SK-N-SH (cell line): ENCODE measurements around the gene TCF3. TPM values are rescaled to one million over a fixed set of nuclear protein-coding genes. Genes with fewer than 3 reads are reported as not detected.

Experiments used
- CTCF ChIA-PET: fragments of 300-600, 350-600 bp; formaldehyde crosslinking; extraction: SDS; loops from one replicate; lab custom pipeline; 2021; lab: Yijun Ruan, JAX
- POLR2A ChIA-PET: fragments of 350-600 bp; sonication (Branson Sonifier 250); formaldehyde crosslinking; extraction: SDS; loops from one replicate; lab custom pipeline; 2020; ENCODE audit warnings: antibody characterized with exemption, inconsistent platforms; lab: Yijun Ruan, JAX
- DNase-seq: peaks from one replicate; pipeline ENCODE4 v3.0.0; 2012
- H2AFZ ChIP-seq: fragments of 200-600 bp; sonication (generic); 2 replicates; pipeline ENCODE4 v1.8.1; 2016; ENCODE audit warnings: antibody characterized with exemption, mild to moderate bottlenecking, low read depth
- H3F3A ChIP-seq: fragments of 200-600 bp; sonication (generic); replicated peaks from 2 replicates; pipeline ENCODE3; 2016; ENCODE audit warnings: antibody characterized with exemption, mild to moderate bottlenecking; ENCODE audit not compliant: insufficient read depth
- H3K27ac ChIP-seq, 2 experiments: fragments of 200-500 bp in 1 of 2; fragments of 200-600 bp in 1 of 2; sonication (Bioruptor generic) in 1 of 2; sonication (generic), shearing (Covaris generic) in 1 of 2; 2 replicates each; pipeline versions ENCODE4 v1.5.1 to v1.6.1; 2014 to 2016; ENCODE audit warnings: low read depth in 2 of 2, inconsistent platforms in 1 of 2, low read length in 1 of 2, mild to moderate bottlenecking in 1 of 2, mixed read lengths in 1 of 2
- H3K27me3 ChIP-seq: fragments of 200-600 bp; sonication (generic), shearing (Covaris generic); 2 replicates; pipeline ENCODE4 v1.6.1; 2016; ENCODE audit warnings: mixed run types; ENCODE audit not compliant: insufficient read depth
- H3K36me3 ChIP-seq, 2 experiments: fragments of 200-500 bp in 1 of 2; fragments of 200-600 bp in 1 of 2; sonication (Bioruptor generic) in 1 of 2; sonication (generic) in 1 of 2; replicated peaks in 1 of 2; 2 replicates each; pipeline versions ENCODE3 to v1.5.1; 2014 to 2016; ENCODE audit warnings: low read length in 1 of 2, mild to moderate bottlenecking in 1 of 2; ENCODE audit not compliant: insufficient read depth in 2 of 2, control insufficient read depth in 1 of 2
- H3K4me1 ChIP-seq, 2 experiments: fragments of 200-500 bp in 1 of 2; fragments of 200-600 bp in 1 of 2; sonication (Bioruptor generic) in 1 of 2; sonication (generic), shearing (Covaris generic) in 1 of 2; 2 replicates each; pipeline versions ENCODE4 v1.5.1 to v1.6.1; 2014 to 2016; ENCODE audit warnings: low read depth in 1 of 2, low read length in 1 of 2, mixed run types in 1 of 2; ENCODE audit not compliant: insufficient read depth in 2 of 2, control insufficient read depth in 1 of 2
- H3K4me2 ChIP-seq: fragments of 200-600 bp; sonication (generic), shearing (Covaris generic); 2 replicates; pipeline ENCODE4 v1.6.1; 2017; ENCODE audit warnings: mixed run types
- H3K4me3 ChIP-seq, 2 experiments: fragments of 200-500 bp in 1 of 2; fragments of 200-600 bp in 1 of 2; sonication (Bioruptor generic) in 1 of 2; sonication (generic), shearing (Covaris generic) in 1 of 2; 2 replicates each; pipeline versions ENCODE4 v1.5.1 to v1.8.1; 2014 to 2016; ENCODE audit warnings: low read depth in 2 of 2, inconsistent platforms in 1 of 2, low read length in 1 of 2, mild to moderate bottlenecking in 1 of 2, mixed read lengths in 1 of 2, moderate library complexity in 1 of 2
- H3K79me2 ChIP-seq: fragments of 200-600 bp; sonication (generic); 2 replicates; pipeline ENCODE4 v1.8.1; 2017; ENCODE audit warnings: mild to moderate bottlenecking; ENCODE audit not compliant: insufficient read depth
- H3K9ac ChIP-seq: fragments of 200-600 bp; sonication (generic); 2 replicates; pipeline ENCODE4 v1.6.1; 2017; ENCODE audit warnings: mixed run types
- H3K9me2 ChIP-seq: fragments of 200-600 bp; sonication (generic); 2 replicates; pipeline ENCODE4 v1.6.1; 2017; ENCODE audit warnings: mixed run types
- H3K9me3 ChIP-seq: fragments of 200-600 bp; sonication (generic); 2 replicates; pipeline ENCODE4 v1.6.1; 2017; ENCODE audit warnings: mixed run types, mild to moderate bottlenecking, moderate library complexity
- H4K20me1 ChIP-seq: fragments of 200-600 bp; sonication (generic); 2 replicates; pipeline ENCODE4 v1.6.1; 2017; ENCODE audit warnings: mild to moderate bottlenecking, mixed run types; ENCODE audit not compliant: insufficient read depth
- GABPA ChIP-seq: IDR thresholded peaks from 2 replicates; pipeline ENCODE4 v1.4.0; 2012; ENCODE audit warnings: low read depth, mild to moderate bottlenecking
- IRF3 ChIP-seq: fragments of 150-350 bp; IDR thresholded peaks from 2 replicates; pipeline ENCODE4 v1.6.1; 2016; ENCODE audit warnings: mild to moderate bottlenecking, low read depth, low read length
- JUND ChIP-seq: IDR thresholded peaks from 2 replicates; pipeline ENCODE4 v1.4.0; 2012
- MEF2A ChIP-seq: IDR thresholded peaks from 2 replicates; pipeline ENCODE4 v1.4.0; 2012; ENCODE audit warnings: low read depth, borderline replicate concordance
- PBX3 ChIP-seq: IDR thresholded peaks from 2 replicates; pipeline ENCODE4; 2012
- RFX5 ChIP-seq: IDR thresholded peaks from 2 replicates; pipeline ENCODE4 v1.6.1; 2012; ENCODE audit warnings: mild to moderate bottlenecking, improper control_type of control experiment, low read length
- RXRA ChIP-seq: IDR thresholded peaks from 2 replicates; pipeline ENCODE4 v1.4.0; 2012; ENCODE audit warnings: low read depth, mild to moderate bottlenecking, borderline replicate concordance
- YY1 ChIP-seq: IDR thresholded peaks from 2 replicates; pipeline ENCODE4 v1.4.0; 2012; ENCODE audit warnings: low read depth, mild to moderate bottlenecking
- ZBTB33 ChIP-seq: IDR thresholded peaks from 2 replicates; pipeline ENCODE4 v1.4.0; 2012; ENCODE audit warnings: low read depth, borderline replicate concordance
- WGBS: methylation state at CpG from one replicate; pipeline ENCODE4 v1.1.6; 2017; ENCODE audit warnings: low lambda C conversion rate; 5-methylcytosine and 5-hydroxymethylcytosine counted together
- polyA plus RNA-seq, 3 experiments: library from polyadenylated mRNA; depleted of rRNA; stranded (reverse); fragments of >200 nt; gene quantifications; 2 replicates each; pipeline ENCODE4 v1.2.3, GENCODE V29; 2012
- TF ChIP-seq, protein P1 (sequence below): IDR thresholded peaks from 2 replicates; pipeline ENCODE4 v1.4.0; 2012; ENCODE audit warnings: low read depth

TCF3 gene
- polyA plus RNA-seq, 1 of the 3 experiments (the other 2 are of a cell fraction) = 104 TPM

DNA sequence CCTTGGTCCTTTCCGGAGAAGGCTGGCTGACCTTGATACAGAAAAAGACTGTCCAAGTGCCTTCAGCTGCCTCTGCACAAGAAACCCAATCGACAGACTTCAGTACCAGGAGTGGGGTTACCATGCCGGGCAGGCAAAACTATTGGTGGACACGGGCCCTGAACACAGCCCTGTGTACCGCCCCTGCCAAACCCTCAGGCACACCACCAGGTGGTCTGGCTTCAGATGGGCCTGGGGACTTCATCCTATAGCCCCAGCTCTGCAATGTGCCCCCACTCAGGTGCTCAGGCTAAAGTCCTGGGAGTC, 17.5 kb downstream of the TCF3 start:
- no peak overlapping the region for H3K9ac ChIP-seq
- 100% methylated on average over 1 of the region's 5 CpGs for WGBS
- H3K79me2 ChIP-seq = peaks cover 65% of the 10 kb centered on the region
- TF ChIP-seq RFX5 (no peak), ZBTB33 (no peak), JUND (no peak), RXRA (no peak)
- TF ChIP-seq, all 33 proteins: peak for 0
- Histone ChIP-seq H3F3A (no peaks in the 10 kb centered on the region), H3K4me2 (no peak overlapping the region), H3K9me3 (no peaks in the 10 kb centered on the region), H3K27me3 (no peaks in the 10 kb centered on the region), H3K4me3 (no peak overlapping the region), H3K36me3 (peaks cover 26 to 59% of the 10 kb centered on the region in 2 experiments), H2AFZ (no peak overlapping the region), H3K27ac (no peak overlapping the region), H3K9me2 (no peaks in the 10 kb centered on the region), H3K4me1 (no peaks in the 10 kb centered on the region), H4K20me1 (peaks cover 35% of the 10 kb centered on the region)
- CTCF ChIA-PET = interaction anchor here (1.0 to 1.7 kb wide), 2 partner anchors 15 to 89 kb away, joined by 3 to 4 read pairs; no protein-coding TSS in a partner anchor
- DNase-seq = no peak
- POLR2A ChIA-PET = no interaction called here

GRCh38 chr19:1634242-1634937, 18.0 kb downstream of the TCF3 start:
- no peak for TF ChIP-seq GABPA
- no peak overlapping the region for H3K4me2 ChIP-seq
- H3K36me3 ChIP-seq = peaks cover 26 to 56% of the 10 kb centered on the region in 2 experiments
- CTCF ChIA-PET = interaction anchor here (1.0 kb wide), 1 partner anchor 88 kb away, joined by 3 read pairs; no protein-coding TSS in a partner anchor
- POLR2A ChIA-PET = no interaction called here
- no peak overlapping the region for H3K9ac ChIP-seq
- H3K9me3 ChIP-seq = no peaks in the 10 kb centered on the region
- H3K27ac ChIP-seq = no peak overlapping the region
- H4K20me1 ChIP-seq = peaks cover 40% of the 10 kb centered on the region
- no peaks in the 10 kb centered on the region for H3K4me1 ChIP-seq
- 98% methylated on average over 16 of the region's 19 CpGs for WGBS
- peaks cover 60% of the 10 kb centered on the region for H3K79me2 ChIP-seq
- no peak for DNase-seq
- no peaks in the 10 kb centered on the region for H3K27me3 ChIP-seq
- H3F3A ChIP-seq = no peaks in the 10 kb centered on the region
- H3K9me2 ChIP-seq = no peaks in the 10 kb centered on the region
- no peak overlapping the region for H2AFZ ChIP-seq
- H3K4me3 ChIP-seq = no peak overlapping the region

GRCh38 chr19:1633269-1633826, 19.1 kb downstream of the TCF3 start:
- Histone ChIP-seq H3K4me1 (no peaks in the 10 kb centered on the region), H3K9me2 (no peaks in the 10 kb centered on the region), H4K20me1 (peaks cover 42% of the 10 kb centered on the region), H3K4me2 (no peak overlapping the region), H3K9me3 (no peaks in the 10 kb centered on the region), H3F3A (no peaks in the 10 kb centered on the region), H3K9ac (no peak overlapping the region), H3K27me3 (no peaks in the 10 kb centered on the region), H3K36me3 (peaks cover 16 to 48% of the 10 kb centered on the region in 2 experiments), H3K4me3 (no peak overlapping the region), H3K79me2 (peaks cover 49% of the 10 kb centered on the region), H3K27ac (no peak overlapping the region), H2AFZ (no peak overlapping the region)
- 91% methylated on average over 9 of the region's 11 CpGs for WGBS
- TF ChIP-seq IRF3 (no peak), MEF2A (no peak), PBX3 (no peak), YY1 (no peak)
- TF ChIP-seq, protein P1, sequence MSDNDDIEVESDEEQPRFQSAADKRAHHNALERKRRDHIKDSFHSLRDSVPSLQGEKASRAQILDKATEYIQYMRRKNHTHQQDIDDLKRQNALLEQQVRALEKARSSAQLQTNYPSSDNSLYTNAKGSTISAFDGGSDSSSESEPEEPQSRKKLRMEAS = no peak
- CTCF ChIA-PET = no interaction called here
- DNase-seq = no peak
- POLR2A ChIA-PET = no interaction called here
